Testis (tissue), 3 donors: ENCODE data around the gene BCAR3. TPM values are rescaled to one million over a fixed set of nuclear protein-coding genes. Genes with fewer than 3 reads are reported as not detected.
A peak's percentile ranks its signal among the peaks of the same experiment; 100 is the strongest.

Experiments
- DNase-seq: peaks from one replicate; pipeline ENCODE4 v3.0.0-alpha.2; 2019
- H3K27ac ChIP-seq, 2 donors: fragments of 200-600 bp; sonication (generic); one replicate each; pipeline ENCODE4 v1.5.1; 2019
- H3K27me3 ChIP-seq: fragments of 200-600 bp; sonication (generic); one replicate; pipeline ENCODE4 v1.5.1; 2019
- H3K36me3 ChIP-seq: fragments of 200-600 bp; sonication (generic); one replicate; pipeline ENCODE4 v1.5.1; 2017; ENCODE audit warnings: low read depth; ENCODE audit errors: missing control alignments
- H3K4me1 ChIP-seq: fragments of 200-600 bp; sonication (generic); one replicate; pipeline ENCODE4 v1.5.1; 2019
- H3K4me3 ChIP-seq, 2 donors: fragments of 200-600 bp; sonication (generic); one replicate each; pipeline ENCODE4 v1.5.1; 2017 to 2019
- H3K9me3 ChIP-seq: fragments of 200-600 bp; sonication (generic); one replicate; pipeline ENCODE4 v1.5.1; 2017
- POLR2A ChIP-seq: fragments of 450-650 bp; IDR thresholded peaks from one replicate; pipeline ENCODE4 v1.6.1; 2017; ENCODE audit warnings: antibody characterized with exemption, mild to moderate bottlenecking, moderate library complexity
- WGBS, 2 donors: methylation state at CpG; one replicate each; pipeline ENCODE4 v1.1.5; 2018; 5-methylcytosine and 5-hydroxymethylcytosine counted together
- intact Hi-C: fragments of 100-400 bp; cut with DNase I; formaldehyde crosslinking; loops from one replicate; pipeline ENCODE4 v1.15.1; 2023; ENCODE audit warnings: low total_unique reads
- polyA plus RNA-seq: library from polyadenylated mRNA; stranded (reverse); fragments of 350-450 nt; fragmentation: Illumina TruSeq; extraction: RNeasy Lipid Tissue Mini Kit (QIAGEN cat#74804); gene quantifications from one replicate; pipeline ENCODE4 v1.2.3, GENCODE V29; 2014; ENCODE audit warnings: low read depth, low replicate concordance; ENCODE audit not compliant: insufficient read depth
- total RNA-seq, 2 donors: library from RNA; depleted of rRNA; stranded (reverse); fragments of >200 nt; gene quantifications; one replicate each; pipeline ENCODE4 v1.2.3, GENCODE V29; 2016
- TF ChIP-seq, protein P1 (sequence below), 3 experiments: fragments of 450-650 bp in 2 of 3; fragments of 200-600 bp in 1 of 3; sonication (generic) in 1 of 3; IDR thresholded peaks; one replicate each; pipeline ENCODE4 v1.5.1; 2016 to 2019; ENCODE audit warnings: antibody characterized with exemption in 3 of 3, mild to moderate bottlenecking in 2 of 3, moderate library complexity in 1 of 3

Gene BCAR3
- total and polyA plus RNA-seq, 3 donors from 2014 or later = 23.2 to 55.9 (median 42.9) TPM

DNA sequence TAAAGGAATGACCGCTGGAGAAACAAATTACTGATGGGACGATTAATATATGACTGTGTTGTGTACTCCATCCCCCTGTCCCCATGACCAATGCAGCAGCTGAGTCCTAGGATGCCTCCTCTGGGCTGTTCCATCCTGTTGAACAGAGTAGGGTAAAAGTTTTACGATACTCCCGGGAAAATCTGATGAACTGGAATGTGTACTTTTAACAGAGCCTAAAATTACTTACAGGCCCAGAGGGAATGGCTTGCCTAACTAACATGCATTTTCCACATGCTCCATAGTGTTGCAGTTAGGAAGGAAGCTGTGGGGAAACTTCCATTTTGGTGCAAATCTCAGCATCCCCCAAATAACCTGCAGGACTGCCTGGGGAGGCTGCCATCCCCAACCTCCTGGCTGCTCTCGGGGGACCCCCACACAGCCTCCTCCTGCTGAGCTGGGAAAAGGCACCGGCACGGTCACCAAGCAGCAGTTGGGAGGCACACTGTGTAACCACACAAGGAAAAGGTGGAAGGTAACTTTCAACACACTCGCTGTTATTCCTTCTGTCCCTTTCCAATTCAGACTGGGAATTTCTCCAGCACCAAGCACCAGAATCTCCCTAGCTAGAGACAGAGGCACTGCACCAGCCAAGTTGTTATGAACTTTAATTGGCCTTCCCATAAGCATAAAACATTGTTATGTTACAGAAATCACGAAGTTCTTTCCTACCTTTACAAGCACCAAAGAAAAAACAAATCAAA, 97.2 kb downstream of the BCAR3 start:
- H3K36me3 ChIP-seq = no peaks in the 10 kb centered on the region
- H3K4me1 ChIP-seq = peaks cover 16% of the 10 kb centered on the region
- H3K27me3 ChIP-seq = no peaks in the 10 kb centered on the region
- DNase-seq = no peak
- intact Hi-C loops = no loop called here
- H3K4me3 ChIP-seq = no peak overlapping the region
- H3K9me3 ChIP-seq = no peaks in the 10 kb centered on the region
- H3K27ac ChIP-seq = peak overlapping the region; percentile 31 to 47
- WGBS, 2 donors = 51 to 59% methylated on average over 9 of the region's 9 CpGs
- TF ChIP-seq, protein P1, sequence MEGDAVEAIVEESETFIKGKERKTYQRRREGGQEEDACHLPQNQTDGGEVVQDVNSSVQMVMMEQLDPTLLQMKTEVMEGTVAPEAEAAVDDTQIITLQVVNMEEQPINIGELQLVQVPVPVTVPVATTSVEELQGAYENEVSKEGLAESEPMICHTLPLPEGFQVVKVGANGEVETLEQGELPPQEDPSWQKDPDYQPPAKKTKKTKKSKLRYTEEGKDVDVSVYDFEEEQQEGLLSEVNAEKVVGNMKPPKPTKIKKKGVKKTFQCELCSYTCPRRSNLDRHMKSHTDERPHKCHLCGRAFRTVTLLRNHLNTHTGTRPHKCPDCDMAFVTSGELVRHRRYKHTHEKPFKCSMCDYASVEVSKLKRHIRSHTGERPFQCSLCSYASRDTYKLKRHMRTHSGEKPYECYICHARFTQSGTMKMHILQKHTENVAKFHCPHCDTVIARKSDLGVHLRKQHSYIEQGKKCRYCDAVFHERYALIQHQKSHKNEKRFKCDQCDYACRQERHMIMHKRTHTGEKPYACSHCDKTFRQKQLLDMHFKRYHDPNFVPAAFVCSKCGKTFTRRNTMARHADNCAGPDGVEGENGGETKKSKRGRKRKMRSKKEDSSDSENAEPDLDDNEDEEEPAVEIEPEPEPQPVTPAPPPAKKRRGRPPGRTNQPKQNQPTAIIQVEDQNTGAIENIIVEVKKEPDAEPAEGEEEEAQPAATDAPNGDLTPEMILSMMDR (IDR thresholded peaks at IDR 0.05) = peak in 1 of 3 experiments; percentile 35
- no peak for TF ChIP-seq POLR2A

DNA sequence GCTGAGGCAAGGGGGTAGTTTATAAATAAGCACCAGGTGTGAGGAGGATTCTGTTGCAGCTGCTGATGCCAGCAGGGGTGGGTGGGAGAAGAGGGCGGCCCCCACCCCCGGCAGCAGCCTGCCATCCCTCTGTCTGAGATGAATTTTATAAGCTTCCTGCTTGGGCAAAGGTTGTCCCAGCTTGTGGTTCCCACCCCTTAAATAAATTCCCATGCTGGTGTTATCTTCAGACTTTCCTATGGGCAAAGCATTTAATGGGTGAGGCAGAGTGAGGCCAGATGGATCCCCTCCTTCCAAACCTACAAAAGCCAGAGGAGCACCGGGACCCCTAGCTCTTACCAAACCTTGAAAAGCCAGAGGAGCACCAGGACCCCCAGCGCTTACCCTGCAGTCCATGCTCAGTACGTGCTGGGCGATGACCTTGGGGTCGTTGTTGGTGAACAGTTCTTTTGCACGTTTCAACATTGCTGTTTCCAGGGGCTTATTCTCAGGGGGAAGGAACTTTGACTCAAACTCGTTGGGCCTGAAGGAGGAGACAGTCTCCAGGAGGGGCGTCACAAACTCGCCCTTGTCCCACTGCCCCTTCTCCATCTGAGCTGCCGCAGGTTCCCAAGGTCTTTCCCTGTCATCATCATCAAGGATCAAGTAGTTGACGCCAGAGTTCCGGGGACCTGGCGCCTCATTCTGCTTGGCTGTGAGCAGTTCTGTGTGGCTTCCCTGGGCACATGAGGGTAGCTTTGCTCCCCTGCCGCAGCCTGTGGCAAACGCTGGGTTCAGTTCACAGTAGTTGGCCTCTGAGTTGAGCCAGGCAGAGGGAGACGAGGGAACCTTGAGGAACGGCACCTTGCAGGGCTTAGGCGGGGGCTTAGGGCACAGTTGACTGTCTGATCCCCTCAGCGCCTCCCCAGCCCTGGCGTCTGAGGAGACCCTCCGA, 99.5 kb downstream of the BCAR3 start:
- intact Hi-C loops = no loop called here
- H3K4me3 ChIP-seq = no peak overlapping the region
- 93 to 94% methylated on average over 18 to 23 of the region's 23 CpGs for WGBS, 2 donors
- no peak for DNase-seq
- no peaks in the 10 kb centered on the region for H3K36me3 ChIP-seq
- no peaks in the 10 kb centered on the region for H3K9me3 ChIP-seq
- peak overlapping the region in 1 of 2 donors; percentile 14 for H3K27ac ChIP-seq
- TF ChIP-seq, protein P1 (IDR thresholded peaks at IDR 0.05) = no peak
- no peak for TF ChIP-seq POLR2A
- no peaks in the 10 kb centered on the region for H3K27me3 ChIP-seq
- peaks cover 23% of the 10 kb centered on the region for H3K4me1 ChIP-seq

DNA sequence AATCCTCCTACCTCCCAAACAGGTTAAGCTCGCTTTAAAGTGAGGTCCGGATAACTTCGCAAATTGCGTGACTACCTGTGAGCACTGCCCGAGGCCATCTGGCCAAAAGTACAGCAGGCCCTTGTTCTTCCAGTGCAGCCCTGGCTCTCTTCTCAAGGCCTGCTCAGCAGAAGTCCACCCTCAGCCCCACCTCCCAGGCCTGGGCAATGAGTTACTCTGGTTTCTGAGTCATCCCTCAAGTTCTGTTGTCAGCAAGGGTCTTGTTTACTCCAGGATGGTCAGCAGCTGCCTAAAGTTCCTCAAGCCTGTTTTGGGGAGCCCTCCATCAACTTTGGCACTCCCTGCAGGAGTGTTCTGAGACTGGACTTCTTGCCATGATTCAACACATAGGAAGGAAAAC, 101.7 kb downstream of the BCAR3 start:
- 79 to 92% methylated on average over 2 to 5 of the region's 5 CpGs for WGBS, 2 donors
- no peak for DNase-seq
- Histone ChIP-seq H3K4me3 (no peak overlapping the region), H3K27me3 (no peaks in the 10 kb centered on the region), H3K9me3 (no peaks in the 10 kb centered on the region), H3K36me3 (no peaks in the 10 kb centered on the region), H3K27ac (no peak overlapping the region), H3K4me1 (peaks cover 14% of the 10 kb centered on the region)
- no peak for TF ChIP-seq POLR2A
- TF ChIP-seq, protein P1 (IDR thresholded peaks at IDR 0.05) = no peak
- intact Hi-C loops = no loop called here

DNA sequence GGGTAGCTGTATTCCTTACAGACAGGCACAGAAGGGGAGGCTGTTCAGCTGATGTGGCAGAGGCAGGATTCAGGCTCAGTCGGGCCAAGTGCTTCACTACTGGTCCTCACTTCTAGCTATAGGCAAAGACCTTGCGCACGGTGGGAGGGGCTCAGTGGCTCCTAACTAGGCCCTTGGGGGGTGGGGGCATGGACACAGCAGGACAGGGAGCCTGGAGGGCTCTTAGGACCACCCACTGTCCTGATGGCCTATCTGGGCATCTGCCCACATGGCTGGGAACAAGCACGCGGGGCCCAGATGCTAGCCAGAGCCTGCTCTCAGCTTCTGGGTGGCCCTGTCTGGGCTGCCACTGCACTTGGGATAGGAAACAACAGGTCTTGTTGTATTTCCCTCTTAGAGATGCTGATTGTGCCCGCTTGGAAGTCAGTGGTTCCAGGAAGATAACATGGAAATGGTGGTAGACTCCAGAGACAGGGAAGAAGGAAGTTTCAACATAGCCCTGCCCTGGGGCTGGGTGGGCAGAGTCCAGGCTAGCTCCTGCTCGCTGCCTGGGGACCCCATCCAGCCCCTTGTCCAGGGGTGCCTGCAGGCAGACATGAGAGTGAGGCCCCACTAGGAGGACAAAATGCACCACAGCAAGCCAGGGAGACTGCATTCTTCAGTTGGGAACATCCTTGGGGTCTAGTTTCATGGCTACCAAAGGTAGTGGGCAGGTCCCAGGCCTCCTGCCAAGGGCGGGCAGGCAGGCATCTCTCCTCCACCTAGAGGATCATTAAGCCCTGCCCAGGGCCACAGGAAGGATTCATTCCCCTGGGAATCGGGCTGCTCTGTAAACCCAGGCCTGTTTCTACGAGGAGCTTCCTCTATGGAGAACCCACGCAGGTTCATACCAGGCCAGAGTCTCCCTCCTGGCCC, 102.5 kb downstream of the BCAR3 start:
- Histone ChIP-seq H3K27ac (no peak overlapping the region), H3K36me3 (no peaks in the 10 kb centered on the region), H3K9me3 (no peaks in the 10 kb centered on the region), H3K4me1 (peaks cover 8% of the 10 kb centered on the region), H3K4me3 (no peak overlapping the region), H3K27me3 (no peaks in the 10 kb centered on the region)
- intact Hi-C loops = no loop called here
- DNase-seq = no peak
- 86 to 88% methylated on average over 10 to 11 of the region's 11 CpGs for WGBS, 2 donors
- no peak for TF ChIP-seq POLR2A
- TF ChIP-seq, protein P1 (IDR thresholded peaks at IDR 0.05) = no peak
